Measurements from ENCODE around the gene OPCML. TPM values are rescaled to one million over a fixed set of nuclear protein-coding genes. Genes with fewer than 3 reads are reported as not detected.

The OPCML gene
- total and polyA plus RNA-seq, 2 of the 13 experiments (the other 11 are each of a cell fraction or from before 2014, with no cell fraction given), result not detected

GRCh38 chr11:132785878-132786277, 746.4 kb downstream of the OPCML start (continued):
- TF ChIP-seq MAZ (IDR thresholded peaks at IDR 0.05; ENCODE audit: borderline replicate concordance, low read depth, low read length) (no peak), MAZ (CRISPR knock-in tag; IDR thresholded peaks at IDR 0.05; ENCODE audit: low read depth) (no peak), ZBTB10 (CRISPR knock-in tag; IDR thresholded peaks at IDR 0.05; ENCODE audit: borderline replicate concordance) (no peak), ZBTB4 (CRISPR knock-in tag; IDR thresholded peaks at IDR 0.05; ENCODE audit: borderline replicate concordance) (no peak)

- no peaks in the 10 kb centered on the region for H3K9me3 ChIP-seq (ENCODE audit: low read length)
- no peaks in the 10 kb centered on the region for H3K27me3 ChIP-seq (ENCODE audit: control insufficient read depth in 1 of 2, insufficient read depth in 2 of 2, low read length in 2 of 2)
- ChIA-PET POLR2A (no interaction called here), CTCF (ENCODE audit: low intra/inter-chr PET ratio, low total read pairs) (no interaction called here)
- no TSS peak for BruUV-seq (replicated peaks)
- no peak overlapping the region for H3K27ac ChIP-seq (ENCODE audit: extremely low read length, insufficient read depth, low read length)
- H3K9ac ChIP-seq (ENCODE audit: insufficient read depth, low read depth, low read length), result no peak overlapping the region
- DNase-seq (ENCODE audit: low spot score), result no peak
- no peaks in the 10 kb centered on the region for H3K4me1 ChIP-seq (ENCODE audit: insufficient read depth, low read length)
- no peak for ATAC-seq
- no peaks in the 10 kb centered on the region for H3K79me2 ChIP-seq (ENCODE audit: insufficient read depth, low read length)
- in situ Hi-C loops (cut with HindIII; ENCODE audit: extremely low pct_ligation_motif_present, low pct_unique_long_range_greater_than_20kb) (no loop called here), intact Hi-C loops (cut with micrococcal nuclease; ENCODE audit: unreplicated experiment) (no loop called here)
- no peak for FAIRE-seq
- H3K4me2 ChIP-seq (ENCODE audit: low read depth, low read length), result no peak overlapping the region
- H4K20me1 ChIP-seq (ENCODE audit: insufficient read depth, low read length), result no peaks in the 10 kb centered on the region
- H2AFZ ChIP-seq (ENCODE audit: low read length), result no peak overlapping the region
- 0% methylated on average over 5 of the region's 5 CpGs for WGBS (ENCODE audit: low lambda C conversion rate)
- TF ChIP-seq ZNF891 (CRISPR knock-in tag; IDR thresholded peaks at IDR 0.05) (no peak), HDAC2 (CRISPR knock-in tag; IDR thresholded peaks at IDR 0.05) (no peak), ZNF652 (CRISPR knock-in tag; IDR thresholded peaks at IDR 0.05; ENCODE audit: borderline replicate concordance, low read depth) (no peak), SMARCC2 (IDR thresholded peaks at IDR 0.05) (no peak), KLF15 (CRISPR knock-in tag; IDR thresholded peaks at IDR 0.05; ENCODE audit: borderline replicate concordance) (no peak), ZNF441 (CRISPR knock-in tag; IDR thresholded peaks at IDR 0.05; ENCODE audit: borderline replicate concordance) (no peak), ZNF577 (CRISPR knock-in tag; IDR thresholded peaks at IDR 0.05; ENCODE audit: borderline replicate concordance, low read depth) (no peak), ZBTB8A (CRISPR knock-in tag; IDR thresholded peaks at IDR 0.05; ENCODE audit: borderline replicate concordance, low read depth) (no peak), THYN1 (CRISPR knock-in tag; IDR thresholded peaks at IDR 0.05; ENCODE audit: borderline replicate concordance, low read depth) (no peak), REXO4 (CRISPR knock-in tag; IDR thresholded peaks at IDR 0.05; ENCODE audit: borderline replicate concordance) (no peak)
- H3K36me3 ChIP-seq (replicated peaks in 1 of 2; ENCODE audit: control insufficient read depth in 1 of 2, insufficient read depth in 2 of 2, low read length in 2 of 2), result no peaks in the 10 kb centered on the region
- no peak overlapping the region for H3K4me3 ChIP-seq (replicated peaks in 1 of 3; ENCODE audit: insufficient read depth in 1 of 3, low read depth in 2 of 3, low read length in 3 of 3)
These were observed 747.9 kb downstream of the OPCML start for GRCh38 chr11:132784441-132784840.

Measured in HepG2 (cell line).